ENCODE measurements around the gene STEAP4. TPM values are rescaled to one million over a fixed set of nuclear protein-coding genes. Genes with fewer than 3 reads are reported as not detected.

The STEAP4 gene
- total RNA-seq, 1 experiment from 2014 or later, result not detected

- peaks cover 11% of the 10 kb centered on the region for H3K4me1 Mint-ChIP-seq (ENCODE audit: insufficient read depth, unreplicated experiment)
- intact Hi-C loops (cut with micrococcal nuclease), result no loop called here
- H3K36me3 Mint-ChIP-seq (ENCODE audit: insufficient read depth, unreplicated experiment), result no peaks in the 10 kb centered on the region
- H3K27ac Mint-ChIP-seq (ENCODE audit: low read depth, unreplicated experiment), result no peak overlapping the region
- CTCF ChIA-PET, result interaction anchor here (0.6 to 0.8 kb wide), 2 partner anchors 18 to 154 kb away, joined by 3 read pairs; no protein-coding TSS in a partner anchor
- DNase-seq (ENCODE audit: unreplicated experiment), result no peak
- POLR2A ChIA-PET, result no interaction called here
- no peaks in the 10 kb centered on the region for H3K27me3 Mint-ChIP-seq (ENCODE audit: insufficient read depth, unreplicated experiment)
- H3K9me3 Mint-ChIP-seq (ENCODE audit: unreplicated experiment), result no peaks in the 10 kb centered on the region
- H3K4me3 Mint-ChIP-seq (ENCODE audit: unreplicated experiment), result no peak overlapping the region
- no TSS peak for BruUV-seq (replicated peaks)
- no peak for TF ChIP-seq CTCF (IDR thresholded peaks at IDR 0.05; ENCODE audit: unreplicated experiment)
Measured at GRCh38 chr7:88339195-88339922, 32.7 kb upstream of the STEAP4 start.

- H3K9me3 Mint-ChIP-seq (ENCODE audit: unreplicated experiment), result no peaks in the 10 kb centered on the region
- H3K4me3 Mint-ChIP-seq (ENCODE audit: unreplicated experiment), result no peak overlapping the region
- no TSS peak for BruUV-seq (replicated peaks)
- no peaks in the 10 kb centered on the region for H3K36me3 Mint-ChIP-seq (ENCODE audit: insufficient read depth, unreplicated experiment)
- H3K27me3 Mint-ChIP-seq (ENCODE audit: insufficient read depth, unreplicated experiment), result no peaks in the 10 kb centered on the region
- ChIA-PET CTCF (interaction anchor here (0.6 kb wide), 1 partner anchor 153 kb away, joined by 3 read pairs; no protein-coding TSS in a partner anchor), POLR2A (no interaction called here)
- intact Hi-C loops (cut with micrococcal nuclease), result no loop called here
- no peak overlapping the region for H3K27ac Mint-ChIP-seq (ENCODE audit: low read depth, unreplicated experiment)
- no peak for TF ChIP-seq CTCF (IDR thresholded peaks at IDR 0.05; ENCODE audit: unreplicated experiment)
- H3K4me1 Mint-ChIP-seq (ENCODE audit: insufficient read depth, unreplicated experiment), result peaks cover 11% of the 10 kb centered on the region
- DNase-seq (ENCODE audit: unreplicated experiment), result no peak
Measured at GRCh38 chr7:88338503-88338902, 31.8 kb upstream of the STEAP4 start.

- ChIA-PET CTCF (interaction anchor here (0.5 kb wide), 1 partner anchor 1271 kb away, joined by 3 read pairs; no protein-coding TSS in a partner anchor), POLR2A (no interaction called here)
- Mint-ChIP-seq H3K9me3 (ENCODE audit: unreplicated experiment) (no peaks in the 10 kb centered on the region), H3K27ac (ENCODE audit: low read depth, unreplicated experiment) (no peak overlapping the region), H3K27me3 (ENCODE audit: insufficient read depth, unreplicated experiment) (no peaks in the 10 kb centered on the region), H3K36me3 (ENCODE audit: insufficient read depth, unreplicated experiment) (no peaks in the 10 kb centered on the region), H3K4me3 (ENCODE audit: unreplicated experiment) (no peak overlapping the region), H3K4me1 (ENCODE audit: insufficient read depth, unreplicated experiment) (peaks cover 11% of the 10 kb centered on the region)
- DNase-seq (ENCODE audit: unreplicated experiment), result peak; percentile 51
- intact Hi-C loops (cut with micrococcal nuclease), result no loop called here
- no peak for TF ChIP-seq CTCF (IDR thresholded peaks at IDR 0.05; ENCODE audit: unreplicated experiment)
- no TSS peak for BruUV-seq (replicated peaks)
Measured at GRCh38 chr7:88337572-88337971, 30.9 kb upstream of the STEAP4 start.

GRCh38 chr7:88331322-88331721, 24.6 kb upstream of the STEAP4 start:
- intact Hi-C loops (cut with micrococcal nuclease), result no loop called here
- H3K4me1 Mint-ChIP-seq (ENCODE audit: insufficient read depth, unreplicated experiment), result no peaks in the 10 kb centered on the region
- no peaks in the 10 kb centered on the region for H3K27me3 Mint-ChIP-seq (ENCODE audit: insufficient read depth, unreplicated experiment)
- no peak overlapping the region for H3K27ac Mint-ChIP-seq (ENCODE audit: low read depth, unreplicated experiment)
- ChIA-PET POLR2A (no interaction called here), CTCF (interaction anchor here (1.5 kb wide), 1 partner anchor 13 kb away, joined by 3 read pairs; no protein-coding TSS in a partner anchor)
- no peak for TF ChIP-seq CTCF (IDR thresholded peaks at IDR 0.05; ENCODE audit: unreplicated experiment)
- H3K9me3 Mint-ChIP-seq (ENCODE audit: unreplicated experiment), result no peaks in the 10 kb centered on the region
- no TSS peak for BruUV-seq (replicated peaks)
- no peak for DNase-seq (ENCODE audit: unreplicated experiment)
- H3K36me3 Mint-ChIP-seq (ENCODE audit: insufficient read depth, unreplicated experiment), result no peaks in the 10 kb centered on the region
- H3K4me3 Mint-ChIP-seq (ENCODE audit: unreplicated experiment), result no peak overlapping the region
